Upper lobe of right lung (tissue), 1 donor: Measurements from ENCODE around the gene RNF215. TPM values are rescaled to one million over a fixed set of nuclear protein-coding genes. Genes with fewer than 3 reads are reported as not detected.

Source experiments
- ATAC-seq: fragments of 200-7000 bp; cut with Tn5 transposase; one replicate; pipeline ENCODE4 v1.9.1; 2020; ENCODE audit warnings: mild to moderate bottlenecking, moderate library complexity
- DNase-seq: peaks from one replicate; pipeline ENCODE4 v3.0.0-alpha.2; 2020
- H3K27ac ChIP-seq: fragments of 200-600 bp; one replicate; pipeline ENCODE4 v1.8.0; 2022
- H3K27me3 ChIP-seq: fragments of 200-600 bp; one replicate; pipeline ENCODE4 v1.8.0; 2022; ENCODE audit warnings: mild to moderate bottlenecking
- H3K36me3 ChIP-seq: fragments of 200-600 bp; one replicate; pipeline ENCODE4 v1.8.0; 2022
- H3K4me1 ChIP-seq: fragments of 200-600 bp; one replicate; pipeline ENCODE4 v1.8.0; 2022
- H3K4me3 ChIP-seq: fragments of 200-600 bp; one replicate; pipeline ENCODE4 v1.8.0; 2022; ENCODE audit warnings: mild to moderate bottlenecking
- H3K9me3 ChIP-seq: fragments of 200-600 bp; one replicate; pipeline ENCODE4 v1.8.0; 2022
- CTCF ChIP-seq: fragments of 200-600 bp; IDR thresholded peaks from one replicate; pipeline ENCODE4 v1.8.0; 2022; ENCODE audit warnings: antibody characterized with exemption
- intact Hi-C: fragments of 100-400 bp; cut with DNase I; formaldehyde crosslinking; loops from one replicate; pipeline ENCODE4 v1.11.0; 2022
- total RNA-seq: library from RNA; stranded (reverse); fragmentation: NEBNext Ultra II Directional; extraction: Animal tissue kit (Norgen Biotek cat#: 25700); gene quantifications from one replicate; pipeline ENCODE4 v1.2.1, GENCODE V29; 2021
- donor health status: DM: no; HTN: yes; CAD: no; lungs with severe emphysema.

RNF215 gene
- total RNA-seq, 1 donor from 2014 or later: 16.5 TPM

GRCh38 chr22:30385942-30386341, 1.3 kb downstream of the RNF215 start:
- Histone ChIP-seq H3K27me3 (no peaks in the 10 kb centered on the region), H3K36me3 (peaks cover 6% of the 10 kb centered on the region), H3K4me1 (peaks cover 5% of the 10 kb centered on the region), H3K27ac (no peak overlapping the region), H3K4me3 (no peak overlapping the region), H3K9me3 (no peaks in the 10 kb centered on the region)
- ATAC-seq (no peak), DNase-seq (no peak)
- no peak for TF ChIP-seq CTCF
- intact Hi-C loops: loop anchor here (5.0 kb wide), 1 partner anchor 99 kb away; the partner anchor contains the start of gene CASTOR1

GRCh38 chr22:30383061-30383460, 4.2 kb downstream of the RNF215 start:
- no peaks in the 10 kb centered on the region for H3K9me3 ChIP-seq
- no peak for ATAC-seq
- H3K27ac ChIP-seq: no peak overlapping the region
- peaks cover 6% of the 10 kb centered on the region for H3K36me3 ChIP-seq
- no peaks in the 10 kb centered on the region for H3K27me3 ChIP-seq
- peaks cover 5% of the 10 kb centered on the region for H3K4me1 ChIP-seq
- no peak overlapping the region for H3K4me3 ChIP-seq
- intact Hi-C loops: no loop called here
- TF ChIP-seq CTCF: no peak
- DNase-seq: no peak

- Histone ChIP-seq H3K27me3 (no peaks in the 10 kb centered on the region), H3K36me3 (peaks cover 6% of the 10 kb centered on the region), H3K4me3 (no peak overlapping the region), H3K27ac (no peak overlapping the region), H3K4me1 (peaks cover 5% of the 10 kb centered on the region), H3K9me3 (no peaks in the 10 kb centered on the region)
- no peak for ATAC-seq
- no peak for TF ChIP-seq CTCF
- DNase-seq: no peak
- intact Hi-C loops: no loop called here
Measured at GRCh38 chr22:30382340-30382739, 4.9 kb downstream of the RNF215 start.

- intact Hi-C loops: no loop called here
- ATAC-seq (no peak), DNase-seq (no peak)
- H3K27me3 ChIP-seq: no peaks in the 10 kb centered on the region
- peaks cover under 1% of the 10 kb centered on the region for H3K4me1 ChIP-seq
- H3K36me3 ChIP-seq: peaks cover 6% of the 10 kb centered on the region
- H3K9me3 ChIP-seq: no peaks in the 10 kb centered on the region
- H3K4me3 ChIP-seq: no peak overlapping the region
- no peak for TF ChIP-seq CTCF
- H3K27ac ChIP-seq: no peak overlapping the region
Measured at GRCh38 chr22:30381264-30381663, 5.9 kb downstream of the RNF215 start.

GRCh38 chr22:30380011-30380410, 7.2 kb downstream of the RNF215 start:
- intact Hi-C loops: no loop called here
- TF ChIP-seq CTCF: no peak
- ATAC-seq: no peak

GRCh38 chr22:30375312-30375849, 11.8 kb downstream of the RNF215 start:
- no peak overlapping the region for H3K4me3 ChIP-seq
- H3K27ac ChIP-seq: no peak overlapping the region
- H3K4me1 ChIP-seq: no peaks in the 10 kb centered on the region
- H3K27me3 ChIP-seq: no peaks in the 10 kb centered on the region
- intact Hi-C loops: no loop called here
- H3K9me3 ChIP-seq: no peaks in the 10 kb centered on the region
- ATAC-seq (no peak), DNase-seq (no peak)
- TF ChIP-seq CTCF: no peak
- no peaks in the 10 kb centered on the region for H3K36me3 ChIP-seq

More at GRCh38 chr22:30380011-30380410, 7.2 kb downstream of the RNF215 start:
- DNase-seq: peak; percentile 54
- Histone ChIP-seq H3K4me3 (no peak overlapping the region), H3K36me3 (peaks cover 6% of the 10 kb centered on the region), H3K9me3 (no peaks in the 10 kb centered on the region), H3K4me1 (no peaks in the 10 kb centered on the region), H3K27me3 (no peaks in the 10 kb centered on the region), H3K27ac (no peak overlapping the region)
